Activated CD8-positive, alpha-beta T cell treated with anti-CD3 and anti-CD28 coated beads, Interleukin-2, amount 10 ng/mL, durations not matched to agents 7 days and 5 days (primary cell): ENCODE data around the gene STK32B. TPM values are rescaled to one million over a fixed set of nuclear protein-coding genes. Genes with fewer than 3 reads are reported as not detected.

Source experiments
- ATAC-seq: fragments of 150-1000 bp; cut with Tn5 transposase; one replicate; pipeline ENCODE4 v1.10.0; 2021; ENCODE audit warnings: moderate library complexity
- CTCF ChIA-PET: fragments of 350-600 bp; sonication (Branson Sonifier 250); formaldehyde crosslinking; loops from one replicate; lab custom pipeline; 2021; ENCODE audit warnings: antibody characterized with exemption; lab: Charles Lee
- POLR2A ChIA-PET: fragments of 350-600 bp; sonication (Branson Sonifier 250); formaldehyde crosslinking; loops from one replicate; lab custom pipeline; 2021; ENCODE audit warnings: antibody characterized with exemption; lab: Charles Lee
- DNase-seq: peaks from one replicate; pipeline ENCODE4 v3.0.0-alpha.2; 2020
- H3K27ac Mint-ChIP-seq: one replicate; pipeline ENCODE4 v1.8.0; 2021; ENCODE audit warnings: mild to moderate bottlenecking, mixed read lengths
- H3K27me3 Mint-ChIP-seq: one replicate; pipeline ENCODE4 v1.8.0; 2021; ENCODE audit warnings: low read depth, mixed read lengths
- H3K36me3 Mint-ChIP-seq: one replicate; pipeline ENCODE4 v1.8.0; 2021; ENCODE audit warnings: low read depth, mixed read lengths
- H3K4me1 Mint-ChIP-seq: one replicate; pipeline ENCODE4 v1.8.0; 2021; ENCODE audit warnings: low read depth, mixed read lengths
- H3K4me3 Mint-ChIP-seq: one replicate; pipeline ENCODE4 v1.8.0; 2021; ENCODE audit warnings: mild to moderate bottlenecking, mixed read lengths
- H3K9me3 Mint-ChIP-seq: one replicate; pipeline ENCODE4 v1.8.0; 2022; ENCODE audit warnings: mixed read lengths; ENCODE audit not compliant: insufficient read depth
- total RNA-seq, 2 experiments: library from RNA; stranded (reverse); gene quantifications; one replicate each; pipeline ENCODE4 v1.2.3, GENCODE V29; 2021

Gene STK32B
- total RNA-seq, 2 experiments from 2014 or later = not detected

- Mint-ChIP-seq H3K9me3 (no peaks in the 10 kb centered on the region), H3K36me3 (no peaks in the 10 kb centered on the region), H3K27me3 (no peaks in the 10 kb centered on the region), H3K4me3 (no peak overlapping the region), H3K27ac (no peak overlapping the region), H3K4me1 (no peaks in the 10 kb centered on the region)
- ChIA-PET CTCF (no interaction called here), POLR2A (no interaction called here)
- ATAC-seq (no peak), DNase-seq (no peak)
These were observed 82.8 kb downstream of the STK32B start for GRCh38 chr4:5133933-5134594.

DNA sequence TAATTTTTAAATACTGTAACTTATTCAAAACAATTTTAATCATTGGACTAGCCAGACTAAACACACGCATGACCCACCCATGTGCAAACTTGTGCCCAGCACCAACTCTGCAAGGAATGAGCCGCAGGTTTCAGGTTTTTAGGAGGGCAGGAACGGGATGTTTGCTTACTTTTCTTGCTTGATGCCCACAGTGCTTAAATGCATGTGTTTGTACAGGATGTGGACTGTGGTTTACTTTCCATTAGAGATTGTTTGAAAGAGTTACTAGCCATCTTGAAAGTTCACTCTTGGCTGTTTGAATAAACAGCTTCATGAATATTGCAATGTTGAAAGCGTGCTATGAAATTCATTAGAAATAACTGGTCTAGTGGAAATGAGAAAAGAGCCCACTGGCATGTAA is 83.3 kb downstream of the STK32B start:
- Mint-ChIP-seq H3K4me3 (no peak overlapping the region), H3K27ac (no peak overlapping the region), H3K27me3 (no peaks in the 10 kb centered on the region), H3K36me3 (no peaks in the 10 kb centered on the region), H3K4me1 (no peaks in the 10 kb centered on the region), H3K9me3 (no peaks in the 10 kb centered on the region)
- DNase-seq (no peak), ATAC-seq (no peak)
- ChIA-PET POLR2A (no interaction called here), CTCF (no interaction called here)

DNA sequence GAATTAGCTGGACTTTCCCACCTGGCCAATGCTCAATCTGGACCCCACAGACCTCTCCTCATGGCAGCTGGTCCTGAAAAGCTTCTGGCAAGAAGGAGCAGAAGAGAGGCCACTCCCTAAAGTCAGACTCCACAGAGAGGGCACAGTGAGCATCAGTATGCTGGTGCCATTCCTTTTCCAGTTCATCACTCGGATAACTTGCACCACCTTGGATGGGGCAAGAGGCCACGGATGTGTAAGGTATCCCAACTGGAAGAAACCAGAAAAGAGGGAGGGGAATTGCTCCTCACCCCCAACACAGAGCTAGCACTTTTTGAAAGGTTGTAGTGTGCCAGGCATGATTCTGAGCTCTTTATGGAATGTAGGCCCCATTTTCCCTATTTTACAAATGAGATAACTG is 85.9 kb downstream of the STK32B start:
- no peaks in the 10 kb centered on the region for H3K27me3 Mint-ChIP-seq
- H3K36me3 Mint-ChIP-seq = no peaks in the 10 kb centered on the region
- ATAC-seq (no peak), DNase-seq (no peak)
- H3K4me1 Mint-ChIP-seq = no peaks in the 10 kb centered on the region
- POLR2A ChIA-PET = no interaction called here
- CTCF ChIA-PET = no interaction called here
- no peak overlapping the region for H3K4me3 Mint-ChIP-seq
- H3K9me3 Mint-ChIP-seq = no peaks in the 10 kb centered on the region
- H3K27ac Mint-ChIP-seq = no peak overlapping the region

- DNase-seq = no peak
- Mint-ChIP-seq H3K4me3 (no peak overlapping the region), H3K9me3 (no peaks in the 10 kb centered on the region), H3K36me3 (no peaks in the 10 kb centered on the region), H3K4me1 (no peaks in the 10 kb centered on the region), H3K27ac (no peak overlapping the region), H3K27me3 (no peaks in the 10 kb centered on the region)
- ChIA-PET CTCF (no interaction called here), POLR2A (no interaction called here)
- no peak for ATAC-seq
These were observed 86.6 kb downstream of the STK32B start for GRCh38 chr4:5137927-5138326.

DNA sequence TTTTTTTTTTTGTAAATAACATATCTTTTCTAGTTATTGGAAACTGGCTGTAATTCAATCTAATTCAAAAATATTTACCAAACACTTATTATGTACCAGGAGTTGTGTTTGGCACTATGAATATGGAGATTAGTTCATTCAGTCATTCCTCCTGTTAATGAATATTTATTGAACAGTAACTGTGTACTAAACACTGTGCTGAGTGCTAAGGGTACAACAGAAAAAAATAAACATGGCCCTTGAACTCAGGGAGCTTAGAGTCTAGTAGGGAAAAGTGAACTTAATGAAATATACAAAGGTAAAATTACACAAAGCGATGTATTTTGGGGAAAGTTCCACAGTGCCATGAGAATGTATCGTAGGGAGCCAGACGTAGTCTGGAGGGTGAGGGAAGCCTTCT is 87.1 kb downstream of the STK32B start:
- Mint-ChIP-seq H3K4me1 (no peaks in the 10 kb centered on the region), H3K36me3 (no peaks in the 10 kb centered on the region), H3K9me3 (no peaks in the 10 kb centered on the region), H3K27me3 (no peaks in the 10 kb centered on the region), H3K4me3 (no peak overlapping the region), H3K27ac (no peak overlapping the region)
- no peak for DNase-seq
- ChIA-PET CTCF (no interaction called here), POLR2A (no interaction called here)
- no peak for ATAC-seq

GRCh38 chr4:5139141-5139540 is 87.9 kb downstream of the STK32B start:
- ChIA-PET CTCF (no interaction called here), POLR2A (no interaction called here)
- ATAC-seq (no peak), DNase-seq (no peak)
- Mint-ChIP-seq H3K27ac (no peak overlapping the region), H3K4me3 (no peak overlapping the region), H3K9me3 (no peaks in the 10 kb centered on the region), H3K27me3 (no peaks in the 10 kb centered on the region), H3K36me3 (no peaks in the 10 kb centered on the region), H3K4me1 (no peaks in the 10 kb centered on the region)

- Mint-ChIP-seq H3K27ac (no peak overlapping the region), H3K36me3 (no peaks in the 10 kb centered on the region), H3K9me3 (no peaks in the 10 kb centered on the region), H3K4me1 (no peaks in the 10 kb centered on the region), H3K4me3 (no peak overlapping the region), H3K27me3 (no peaks in the 10 kb centered on the region)
- no peak for DNase-seq
- POLR2A ChIA-PET = no interaction called here
- CTCF ChIA-PET = no interaction called here
- ATAC-seq = no peak
These were observed 90.5 kb downstream of the STK32B start for GRCh38 chr4:5141802-5142201.

DNA sequence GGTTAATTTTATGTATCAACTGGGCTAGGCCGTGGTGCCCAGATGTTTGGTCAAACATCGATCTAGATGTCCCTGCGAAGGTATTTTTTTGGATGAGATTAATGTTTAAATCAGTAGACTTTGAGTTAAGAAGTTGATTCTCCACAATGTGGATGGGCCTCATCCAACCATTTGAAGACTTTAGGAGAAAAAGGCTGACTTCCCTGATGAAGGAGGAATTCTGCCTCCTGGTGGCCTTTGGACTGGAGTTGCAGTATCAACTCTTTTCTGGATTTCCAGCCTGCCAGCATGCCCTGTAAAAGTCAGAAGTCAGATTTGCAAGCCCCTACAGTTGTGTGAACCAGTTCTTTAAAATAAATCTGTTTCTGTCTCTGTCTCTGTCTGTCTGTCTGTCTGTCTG is 91.4 kb downstream of the STK32B start:
- Mint-ChIP-seq H3K27me3 (no peaks in the 10 kb centered on the region), H3K4me3 (no peak overlapping the region), H3K4me1 (no peaks in the 10 kb centered on the region), H3K27ac (no peak overlapping the region), H3K36me3 (no peaks in the 10 kb centered on the region), H3K9me3 (no peaks in the 10 kb centered on the region)
- POLR2A ChIA-PET = no interaction called here
- ATAC-seq = no peak
- DNase-seq = no peak
- CTCF ChIA-PET = no interaction called here

DNA sequence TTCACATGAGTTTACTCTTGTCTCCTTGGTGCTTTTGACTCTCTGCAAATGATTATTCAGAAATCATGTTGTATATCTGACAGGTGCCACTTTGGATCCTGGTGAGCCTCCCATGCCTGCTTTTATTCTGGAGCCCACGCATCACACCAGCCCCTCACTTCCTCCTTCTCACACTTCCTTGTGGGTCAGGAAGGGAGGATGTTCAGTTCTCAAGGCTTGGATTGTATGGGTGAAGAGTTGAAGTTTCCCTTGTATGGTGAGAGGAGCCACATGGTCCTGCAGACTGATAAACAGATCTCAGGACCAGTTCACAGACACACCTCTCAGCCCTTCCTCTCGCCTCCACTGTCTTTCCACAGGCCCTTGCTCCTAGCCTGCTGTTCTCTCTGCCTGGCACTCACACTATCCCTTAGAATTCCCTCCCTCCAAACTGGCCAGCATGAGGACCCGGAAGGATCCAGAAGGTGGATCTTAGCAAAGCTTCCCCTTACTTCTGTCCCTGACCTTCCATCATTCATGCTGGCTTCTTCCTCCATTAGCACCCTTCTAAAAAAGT is 92.1 kb downstream of the STK32B start:
- H3K36me3 Mint-ChIP-seq = no peaks in the 10 kb centered on the region
- DNase-seq (no peak), ATAC-seq (no peak)
- H3K4me3 Mint-ChIP-seq = no peak overlapping the region
- no peaks in the 10 kb centered on the region for H3K9me3 Mint-ChIP-seq
- H3K4me1 Mint-ChIP-seq = no peaks in the 10 kb centered on the region
- no peak overlapping the region for H3K27ac Mint-ChIP-seq
- H3K27me3 Mint-ChIP-seq = no peaks in the 10 kb centered on the region
- ChIA-PET POLR2A (no interaction called here), CTCF (no interaction called here)

DNA sequence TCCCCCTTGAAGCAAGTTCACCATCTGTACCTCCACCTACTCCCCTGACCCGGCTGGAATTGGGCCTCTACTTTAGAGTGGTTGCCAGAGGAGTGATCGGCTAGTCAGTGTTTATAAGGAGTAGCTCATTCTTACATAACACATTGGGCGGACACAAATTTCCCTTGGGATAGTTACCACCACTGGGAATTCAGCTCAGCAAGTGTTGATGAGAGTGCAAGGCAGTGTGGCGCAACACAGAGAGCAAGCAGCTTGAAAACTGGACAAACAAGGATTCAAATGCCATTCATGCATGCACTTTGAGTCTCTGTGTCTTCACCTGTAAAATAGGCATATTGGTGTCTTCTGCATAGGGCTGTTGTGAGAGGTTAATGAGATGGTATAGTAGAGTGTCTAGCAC is 92.7 kb downstream of the STK32B start:
- no peaks in the 10 kb centered on the region for H3K27me3 Mint-ChIP-seq
- DNase-seq (no peak), ATAC-seq (no peak)
- ChIA-PET CTCF (no interaction called here), POLR2A (no interaction called here)
- H3K27ac Mint-ChIP-seq = no peak overlapping the region
- H3K4me1 Mint-ChIP-seq = no peaks in the 10 kb centered on the region
- H3K9me3 Mint-ChIP-seq = no peaks in the 10 kb centered on the region
- H3K4me3 Mint-ChIP-seq = no peak overlapping the region
- H3K36me3 Mint-ChIP-seq = no peaks in the 10 kb centered on the region

DNA sequence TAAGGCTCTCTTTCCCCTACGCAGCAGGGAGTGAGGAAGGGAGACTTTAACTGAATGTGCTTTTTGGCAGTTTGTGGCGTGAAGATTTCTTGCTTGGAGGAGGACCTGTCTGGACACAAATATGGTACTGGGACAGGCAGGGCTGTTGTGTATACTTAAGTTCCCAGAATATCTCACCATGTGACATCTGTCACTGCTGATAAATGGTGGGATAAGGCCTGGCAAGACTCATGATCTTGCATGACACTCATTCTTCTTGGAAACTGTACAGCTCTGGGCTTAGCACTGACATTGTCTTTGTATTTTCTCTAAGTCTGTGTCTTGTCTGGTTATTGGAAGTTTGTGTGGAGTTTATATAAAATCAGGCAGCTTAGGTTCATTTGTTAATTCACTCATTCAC is 93.1 kb downstream of the STK32B start:
- ATAC-seq (no peak), DNase-seq (no peak)
- Mint-ChIP-seq H3K4me1 (no peaks in the 10 kb centered on the region), H3K4me3 (no peak overlapping the region), H3K9me3 (no peaks in the 10 kb centered on the region), H3K27ac (no peak overlapping the region), H3K36me3 (no peaks in the 10 kb centered on the region), H3K27me3 (no peaks in the 10 kb centered on the region)
- ChIA-PET POLR2A (no interaction called here), CTCF (no interaction called here)

DNA sequence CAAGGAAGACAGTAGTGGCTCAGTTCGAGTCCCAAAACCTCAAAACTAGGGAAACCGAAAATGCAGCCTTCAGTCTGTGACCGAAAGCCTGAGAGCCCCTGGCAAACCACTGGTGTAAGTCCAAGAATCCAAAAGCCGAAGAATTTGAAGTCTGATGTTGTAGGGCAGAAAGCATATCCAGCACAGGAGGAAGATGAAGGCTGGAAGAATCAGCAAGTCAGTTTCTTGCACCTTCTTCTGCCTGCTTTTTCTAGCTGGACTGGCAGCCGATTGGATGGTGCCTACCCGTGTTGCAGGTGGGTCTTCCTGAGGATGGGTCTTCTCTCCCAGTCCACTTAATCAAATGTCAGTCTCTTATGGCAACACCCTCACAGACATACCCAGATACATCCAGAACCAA is 95.0 kb downstream of the STK32B start:
- ATAC-seq (no peak), DNase-seq (no peak)
- Mint-ChIP-seq H3K9me3 (no peaks in the 10 kb centered on the region), H3K27me3 (no peaks in the 10 kb centered on the region), H3K4me1 (no peaks in the 10 kb centered on the region), H3K4me3 (no peak overlapping the region), H3K36me3 (no peaks in the 10 kb centered on the region), H3K27ac (no peak overlapping the region)
- CTCF ChIA-PET = no interaction called here
- POLR2A ChIA-PET = no interaction called here

DNA sequence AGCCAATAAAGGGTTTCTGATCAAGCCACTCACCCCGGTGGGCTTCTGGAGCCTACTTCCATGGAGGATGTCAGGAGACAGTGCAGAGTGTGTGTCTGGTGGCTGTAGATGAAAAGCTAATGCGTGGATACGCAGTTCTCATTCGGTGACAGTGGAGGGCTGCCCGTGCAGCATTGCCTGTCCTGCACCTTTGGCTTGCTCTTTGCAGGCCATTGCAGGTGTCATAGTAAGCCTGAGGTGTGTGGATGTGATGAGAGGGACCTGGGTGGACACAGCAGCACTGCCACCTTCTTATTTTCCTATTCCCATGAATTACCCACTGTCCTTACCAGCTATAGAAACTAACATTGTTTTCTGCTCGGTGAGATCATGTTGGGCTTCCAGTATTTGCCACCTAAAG is 101.2 kb downstream of the STK32B start:
- Mint-ChIP-seq H3K4me3 (no peak overlapping the region), H3K36me3 (no peaks in the 10 kb centered on the region), H3K4me1 (no peaks in the 10 kb centered on the region), H3K9me3 (no peaks in the 10 kb centered on the region), H3K27me3 (no peaks in the 10 kb centered on the region), H3K27ac (no peak overlapping the region)
- CTCF ChIA-PET = no interaction called here
- POLR2A ChIA-PET = no interaction called here
- ATAC-seq (no peak), DNase-seq (no peak)
